Nephron progenitor cell (in vitro differentiated cells): ENCODE results near the gene DSP.
A peak's percentile ranks its signal among the peaks of the same experiment; 100 is the strongest.

ENCODE experiments used
- DNase-seq: peaks from one replicate; pipeline ENCODE4 v3.0.0; 2021
- H3K27ac Mint-ChIP-seq: 2 replicates; pipeline ENCODE4 v1.8.0; 2021; ENCODE audit warnings: mild to moderate bottlenecking, moderate library complexity, mixed read lengths
- H3K27me3 Mint-ChIP-seq: 2 replicates; pipeline ENCODE4 v1.8.0; 2021; ENCODE audit warnings: mild to moderate bottlenecking, low read depth, mixed read lengths; ENCODE audit not compliant: poor library complexity
- H3K36me3 Mint-ChIP-seq: 2 replicates; pipeline ENCODE4 v1.8.0; 2021; ENCODE audit warnings: low read depth, mixed read lengths
- H3K4me1 Mint-ChIP-seq: 2 replicates; pipeline ENCODE4 v1.8.0; 2021; ENCODE audit warnings: mixed read lengths
- H3K4me3 Mint-ChIP-seq: 2 replicates; pipeline ENCODE4 v1.8.0; 2021; ENCODE audit warnings: mild to moderate bottlenecking, moderate library complexity, mixed read lengths
- H3K9me3 Mint-ChIP-seq: 2 replicates; pipeline ENCODE4 v1.8.0; 2021; ENCODE audit warnings: mild to moderate bottlenecking, moderate library complexity, mixed read lengths
- TF ChIP-seq, protein P1 (sequence below): fragments of 200-600 bp; sonication (generic); IDR thresholded peaks from 2 replicates; pipeline ENCODE4 v1.5.0; 2021; ENCODE audit warnings: antibody characterized with exemption

The DSP gene

DNA sequence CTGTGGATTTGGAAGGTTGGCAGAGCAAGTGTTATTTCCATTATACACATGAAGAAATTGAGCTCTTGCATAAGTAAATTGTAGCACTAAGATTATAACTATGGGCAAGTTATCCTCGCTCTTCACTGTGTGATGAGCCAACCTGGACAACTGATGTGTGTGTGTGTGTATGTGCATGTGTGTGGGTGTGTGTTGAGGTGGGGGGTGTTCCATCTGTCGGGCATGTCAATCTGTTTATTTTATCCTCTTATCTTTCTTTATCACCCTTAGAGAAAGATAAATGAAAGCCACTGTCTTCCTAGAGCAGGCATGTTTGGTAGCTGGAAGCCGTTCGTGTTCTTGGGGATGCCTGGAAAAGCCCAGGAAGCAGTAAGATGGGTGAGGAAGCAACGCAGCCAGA is 3.0 kb upstream of the DSP start:
- peaks cover 16% of the 10 kb centered on the region for H3K36me3 Mint-ChIP-seq
- H3K4me3 Mint-ChIP-seq, result no peak overlapping the region
- H3K4me1 Mint-ChIP-seq, result peaks cover 46% of the 10 kb centered on the region
- TF ChIP-seq, protein P1, sequence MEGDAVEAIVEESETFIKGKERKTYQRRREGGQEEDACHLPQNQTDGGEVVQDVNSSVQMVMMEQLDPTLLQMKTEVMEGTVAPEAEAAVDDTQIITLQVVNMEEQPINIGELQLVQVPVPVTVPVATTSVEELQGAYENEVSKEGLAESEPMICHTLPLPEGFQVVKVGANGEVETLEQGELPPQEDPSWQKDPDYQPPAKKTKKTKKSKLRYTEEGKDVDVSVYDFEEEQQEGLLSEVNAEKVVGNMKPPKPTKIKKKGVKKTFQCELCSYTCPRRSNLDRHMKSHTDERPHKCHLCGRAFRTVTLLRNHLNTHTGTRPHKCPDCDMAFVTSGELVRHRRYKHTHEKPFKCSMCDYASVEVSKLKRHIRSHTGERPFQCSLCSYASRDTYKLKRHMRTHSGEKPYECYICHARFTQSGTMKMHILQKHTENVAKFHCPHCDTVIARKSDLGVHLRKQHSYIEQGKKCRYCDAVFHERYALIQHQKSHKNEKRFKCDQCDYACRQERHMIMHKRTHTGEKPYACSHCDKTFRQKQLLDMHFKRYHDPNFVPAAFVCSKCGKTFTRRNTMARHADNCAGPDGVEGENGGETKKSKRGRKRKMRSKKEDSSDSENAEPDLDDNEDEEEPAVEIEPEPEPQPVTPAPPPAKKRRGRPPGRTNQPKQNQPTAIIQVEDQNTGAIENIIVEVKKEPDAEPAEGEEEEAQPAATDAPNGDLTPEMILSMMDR, result no peak
- H3K27ac Mint-ChIP-seq, result peak overlapping the region; percentile 68
- H3K9me3 Mint-ChIP-seq, result peaks cover 3% of the 10 kb centered on the region
- DNase-seq, result no peak
- no peaks in the 10 kb centered on the region for H3K27me3 Mint-ChIP-seq

DNA sequence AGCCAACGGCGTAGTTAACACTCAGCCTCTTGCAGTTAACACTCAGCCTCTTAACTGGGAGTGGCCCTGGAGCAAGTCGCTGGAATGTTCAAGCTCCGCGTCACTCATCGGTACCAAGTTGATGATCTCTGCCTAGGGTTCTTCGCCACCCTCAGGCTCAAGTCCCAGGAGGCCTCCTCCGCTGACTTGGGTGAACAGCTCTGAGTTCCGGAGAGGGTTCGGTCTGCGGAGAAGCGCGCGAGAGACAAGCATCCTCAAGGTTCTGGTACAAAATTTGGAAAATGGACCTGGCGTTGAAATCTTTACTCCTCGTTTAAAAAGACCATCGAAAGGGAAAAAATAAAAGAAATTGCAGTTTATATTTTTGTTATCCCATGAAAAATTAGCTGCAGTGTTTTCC is 876 bp upstream of the DSP start:
- Mint-ChIP-seq H3K27ac (peak overlapping the region; percentile 97), H3K4me3 (peak overlapping the region; percentile 92), H3K9me3 (peaks cover 3% of the 10 kb centered on the region), H3K36me3 (peaks cover 16% of the 10 kb centered on the region), H3K4me1 (peaks cover 65% of the 10 kb centered on the region), H3K27me3 (no peaks in the 10 kb centered on the region)
- TF ChIP-seq, protein P1, result no peak
- peak; percentile 44 for DNase-seq

DNA sequence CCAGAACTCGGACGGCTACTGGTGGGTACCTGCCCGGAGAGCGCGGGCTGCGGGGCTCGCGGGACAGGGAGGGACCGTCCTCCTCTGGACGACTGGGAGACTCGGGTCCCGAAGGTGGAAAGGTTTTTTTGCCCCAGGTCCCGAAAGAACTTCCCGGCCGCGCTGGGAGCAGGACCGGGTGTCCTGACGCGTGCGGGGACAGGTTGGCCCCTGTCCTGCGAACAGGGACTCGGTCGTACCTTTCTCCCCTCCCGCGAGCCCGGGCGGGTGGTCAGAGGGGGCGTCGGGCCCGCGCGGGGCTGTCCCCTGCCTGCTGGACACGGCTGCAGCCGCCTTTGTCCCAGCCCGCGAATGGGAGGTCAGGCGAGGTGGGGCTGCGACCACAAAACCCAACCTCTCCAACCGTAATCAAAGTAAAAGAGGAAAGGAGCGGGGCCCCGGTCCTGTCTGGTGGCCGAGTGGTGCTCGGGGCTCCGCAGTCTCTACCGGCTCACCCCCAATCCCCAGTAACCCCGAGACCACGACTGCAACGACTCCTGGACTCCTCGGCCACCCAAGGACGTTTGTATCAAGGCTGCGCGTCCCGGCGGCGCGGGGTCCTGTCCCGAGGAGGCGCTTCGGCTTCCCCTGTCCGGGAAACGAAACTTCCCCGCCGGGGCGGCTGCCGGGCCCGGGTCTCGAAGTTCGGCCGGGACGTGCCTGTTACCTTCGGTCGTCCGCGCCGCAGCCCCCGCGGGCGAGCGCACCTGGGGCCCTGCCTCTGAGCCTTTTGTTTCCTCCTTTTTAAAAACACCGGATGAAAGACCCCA is 798 bp downstream of the DSP start:
- peak overlapping the region; percentile 99 for H3K27ac Mint-ChIP-seq

DNA sequence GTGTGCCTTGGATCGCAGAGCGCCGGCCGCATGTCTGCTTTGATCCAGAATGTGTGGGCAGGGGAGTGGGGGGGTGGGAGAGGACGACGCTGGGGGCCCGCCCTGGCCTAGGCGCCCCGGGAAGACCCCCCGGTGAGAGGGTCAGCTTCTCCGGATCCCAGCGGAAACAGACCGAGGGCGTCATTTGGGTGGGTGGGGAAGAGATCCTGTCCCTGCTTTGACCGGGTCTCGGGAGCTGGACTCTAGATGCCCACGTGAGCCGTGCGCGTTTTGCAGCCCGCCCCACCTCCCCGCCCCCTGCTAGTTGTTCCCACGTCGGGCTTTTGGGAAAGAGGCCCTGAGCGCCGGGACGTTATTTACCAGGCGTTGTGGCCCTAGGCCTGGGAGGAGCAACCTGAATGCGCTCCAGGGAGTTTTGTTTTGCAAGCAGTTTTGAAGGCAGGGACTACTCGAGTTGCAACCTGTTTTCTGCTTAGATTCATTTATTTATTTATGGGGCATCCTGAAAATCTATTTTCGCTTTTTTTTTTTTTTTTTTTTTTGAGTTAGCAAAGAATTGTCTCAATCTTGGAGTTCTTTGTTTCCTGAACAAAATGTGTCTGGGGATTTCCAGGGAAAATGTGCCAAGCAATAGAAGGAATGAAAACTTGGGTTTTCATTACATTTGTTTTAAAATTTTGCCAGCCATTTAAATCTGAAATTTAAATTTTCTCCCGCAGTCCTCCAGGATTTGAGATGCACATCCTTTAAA is 1.6 kb downstream of the DSP start:
- Mint-ChIP-seq H3K4me3 (peak overlapping the region; percentile 98), H3K27ac (peak overlapping the region; percentile 96), H3K4me1 (peaks cover 69% of the 10 kb centered on the region), H3K9me3 (peaks cover 3% of the 10 kb centered on the region), H3K27me3 (no peaks in the 10 kb centered on the region), H3K36me3 (peaks cover 27% of the 10 kb centered on the region)
- TF ChIP-seq, protein P1, result no peak
- peak; percentile 75 for DNase-seq

More for the DNA sequence above, 798 bp downstream of the DSP start:
- Mint-ChIP-seq H3K4me3 (peak overlapping the region; percentile 98), H3K9me3 (peaks cover 3% of the 10 kb centered on the region), H3K4me1 (peaks cover 69% of the 10 kb centered on the region), H3K27me3 (no peaks in the 10 kb centered on the region), H3K36me3 (peaks cover 23% of the 10 kb centered on the region)
- peak; percentile 77 for DNase-seq
- TF ChIP-seq, protein P1, result no peak

DNA sequence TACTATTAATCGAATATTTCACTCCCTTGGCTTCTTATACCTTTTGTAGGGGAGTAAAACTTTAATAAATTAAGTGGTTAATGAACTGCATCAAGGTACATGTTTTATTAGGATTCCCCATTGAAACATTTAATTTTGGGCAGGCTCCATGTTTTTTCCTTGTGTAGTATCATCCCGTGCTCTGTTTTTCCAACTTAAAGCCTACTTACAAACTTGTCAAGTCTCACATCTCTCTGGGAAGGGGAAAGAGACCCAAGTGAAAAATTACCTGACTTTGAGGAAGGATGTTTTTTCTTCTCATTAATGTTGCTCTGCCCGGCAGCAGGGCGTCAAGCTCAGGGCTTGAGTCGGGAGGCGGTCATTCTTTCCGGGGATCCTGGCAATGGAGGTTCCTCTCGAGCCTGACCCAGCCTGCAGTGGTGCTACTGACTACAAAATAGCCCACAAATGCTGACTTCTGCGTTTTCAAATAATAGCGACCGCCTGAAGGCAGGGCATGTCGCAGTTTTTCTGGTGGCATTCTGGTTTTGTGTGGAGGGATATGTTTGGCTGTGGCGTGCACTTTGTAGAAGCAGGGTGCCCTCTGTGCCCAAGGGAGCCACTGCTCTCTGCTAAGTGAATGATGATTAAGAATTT is 2.4 kb downstream of the DSP start:
- peaks cover 3% of the 10 kb centered on the region for H3K9me3 Mint-ChIP-seq
- no peaks in the 10 kb centered on the region for H3K27me3 Mint-ChIP-seq
- H3K4me1 Mint-ChIP-seq, result peaks cover 69% of the 10 kb centered on the region
- peak; percentile 31 for DNase-seq
- peak overlapping the region; percentile 98 for H3K4me3 Mint-ChIP-seq
- H3K36me3 Mint-ChIP-seq, result peaks cover 28% of the 10 kb centered on the region
- TF ChIP-seq, protein P1, result no peak
- peak overlapping the region; percentile 87 for H3K27ac Mint-ChIP-seq
